Activated T-helper 2 cell treated with anti-CD3 and anti-CD28 coated beads, Interferon-gamma antibody, Interleukin-2, Interleukin-4, amounts not matched to agents 10 μg/mL and 5 μg/mL and 100 μg/mL, durations not matched to agents 14 hours and 24 hours and 36 hours (primary cell): ENCODE results near the gene DSE. TPM values are rescaled to one million over a fixed set of nuclear protein-coding genes. Genes with fewer than 3 reads are reported as not detected.

ENCODE experiments used
- DNase-seq: peaks from one replicate; pipeline ENCODE4 v3.0.0; 2021; ENCODE audit warnings: low spot score
- H3K27ac Mint-ChIP-seq: one replicate; pipeline ENCODE4 v1.8.0; 2021; ENCODE audit warnings: mixed read lengths
- H3K27me3 Mint-ChIP-seq: one replicate; pipeline ENCODE4 v1.8.0; 2021; ENCODE audit warnings: low read depth, mixed read lengths
- H3K36me3 Mint-ChIP-seq: one replicate; pipeline ENCODE4 v1.8.0; 2021; ENCODE audit warnings: low read depth, mixed read lengths
- H3K4me1 Mint-ChIP-seq: one replicate; pipeline ENCODE4 v1.8.0; 2021; ENCODE audit warnings: low read depth, mixed read lengths
- H3K4me3 Mint-ChIP-seq: one replicate; pipeline ENCODE4 v1.8.0; 2021; ENCODE audit warnings: low read depth, mild to moderate bottlenecking, moderate library complexity, mixed read lengths
- H3K9me3 Mint-ChIP-seq: one replicate; pipeline ENCODE4 v1.8.0; 2021; ENCODE audit warnings: mixed read lengths
- intact Hi-C: fragments of 100-400 bp; cut with micrococcal nuclease; formaldehyde crosslinking; loops from one replicate; pipeline ENCODE4 v1.15.1; 2023
- total RNA-seq: library from RNA; stranded (reverse); gene quantifications from 2 replicates; pipeline ENCODE4 v1.2.3, GENCODE V29; 2022

Gene DSE
- total RNA-seq, 1 donor from 2014 or later, result 3.4 TPM

DNA sequence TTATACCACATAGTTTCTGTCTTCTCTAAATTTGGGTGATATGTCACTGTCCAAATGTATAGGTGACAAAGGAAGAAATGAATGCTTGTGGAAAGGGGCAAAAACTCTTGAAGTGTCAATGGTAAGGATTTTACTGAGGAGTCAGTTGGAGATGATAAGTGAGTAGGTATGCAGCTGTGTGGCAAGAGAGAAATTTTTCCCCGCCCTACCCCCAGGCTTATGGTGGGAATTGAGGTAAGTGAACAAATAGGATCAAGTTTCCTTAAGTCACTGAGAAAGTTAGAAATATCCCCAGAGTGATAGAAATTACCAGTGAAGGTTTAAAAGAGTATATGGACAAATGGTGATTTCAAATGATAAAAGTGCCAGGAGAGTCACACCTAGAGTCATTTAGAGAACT, 11.8 kb downstream of the DSE start:
- Mint-ChIP-seq H3K4me3 (no peak overlapping the region), H3K4me1 (peaks cover 8% of the 10 kb centered on the region), H3K36me3 (no peaks in the 10 kb centered on the region), H3K9me3 (no peaks in the 10 kb centered on the region), H3K27me3 (peaks cover 44% of the 10 kb centered on the region), H3K27ac (no peak overlapping the region)
- DNase-seq, result no peak
- intact Hi-C loops, result no loop called here

DNA sequence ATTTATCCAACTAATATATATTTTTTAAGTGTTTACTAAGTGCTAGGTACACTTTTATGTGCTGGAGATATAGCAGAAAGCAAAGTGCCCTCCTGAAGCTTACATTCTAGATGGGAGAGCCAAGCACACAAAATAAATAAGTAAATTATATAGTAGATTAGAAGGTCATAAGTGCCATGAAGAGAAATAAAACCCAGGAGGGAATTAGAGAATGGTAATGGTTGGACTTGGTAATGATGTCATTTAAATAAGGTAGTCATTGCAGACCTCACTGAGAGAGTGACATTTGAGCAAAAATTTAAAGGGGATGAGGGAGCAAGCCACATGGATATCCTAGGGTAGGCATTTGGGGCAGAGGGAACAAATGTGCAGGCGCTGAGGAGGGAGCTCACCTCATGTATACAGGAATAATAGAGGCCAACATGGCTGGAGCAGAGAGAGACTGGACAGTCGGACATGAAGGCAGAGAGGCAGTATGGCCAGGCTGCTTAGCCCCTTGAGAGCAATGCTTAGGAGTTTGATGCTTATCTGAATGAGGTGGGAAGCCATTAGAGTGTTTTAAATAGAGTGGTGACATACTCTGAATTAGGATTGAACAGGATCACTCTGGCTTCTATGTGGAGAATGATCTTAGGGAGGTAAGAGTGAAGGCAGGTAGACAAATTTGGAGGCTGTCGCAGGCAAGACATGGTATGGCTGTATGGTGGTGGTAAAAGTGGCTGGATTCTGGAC, 14.1 kb downstream of the DSE start:
- H3K27me3 Mint-ChIP-seq, result peaks cover 36% of the 10 kb centered on the region
- no peaks in the 10 kb centered on the region for H3K9me3 Mint-ChIP-seq
- H3K4me1 Mint-ChIP-seq, result peaks cover 16% of the 10 kb centered on the region
- no peaks in the 10 kb centered on the region for H3K36me3 Mint-ChIP-seq
- H3K27ac Mint-ChIP-seq, result no peak overlapping the region
- intact Hi-C loops, result loop anchor here (5.0 kb wide), 1 partner anchor 62 kb away; no protein-coding TSS in a partner anchor
- no peak overlapping the region for H3K4me3 Mint-ChIP-seq
- no peak for DNase-seq

GRCh38 chr6:116385459-116385802, 14.7 kb downstream of the DSE start:
- H3K36me3 Mint-ChIP-seq, result no peaks in the 10 kb centered on the region
- no peak overlapping the region for H3K27ac Mint-ChIP-seq
- intact Hi-C loops, result loop anchor here (5.0 kb wide), 1 partner anchor 62 kb away; no protein-coding TSS in a partner anchor
- no peak overlapping the region for H3K4me3 Mint-ChIP-seq
- H3K9me3 Mint-ChIP-seq, result no peaks in the 10 kb centered on the region
- peaks cover 16% of the 10 kb centered on the region for H3K4me1 Mint-ChIP-seq
- H3K27me3 Mint-ChIP-seq, result peaks cover 31% of the 10 kb centered on the region
- no peak for DNase-seq

GRCh38 chr6:116385921-116386320, 15.2 kb downstream of the DSE start:
- Mint-ChIP-seq H3K27me3 (peaks cover 31% of the 10 kb centered on the region), H3K9me3 (no peaks in the 10 kb centered on the region), H3K36me3 (no peaks in the 10 kb centered on the region), H3K27ac (no peak overlapping the region), H3K4me3 (no peak overlapping the region), H3K4me1 (peaks cover 18% of the 10 kb centered on the region)
- DNase-seq, result no peak
- intact Hi-C loops, result loop anchor here (5.0 kb wide), 1 partner anchor 61 kb away; no protein-coding TSS in a partner anchor

- Mint-ChIP-seq H3K4me3 (no peak overlapping the region), H3K4me1 (peaks cover 21% of the 10 kb centered on the region), H3K27ac (no peak overlapping the region), H3K9me3 (no peaks in the 10 kb centered on the region), H3K27me3 (peaks cover 24% of the 10 kb centered on the region), H3K36me3 (no peaks in the 10 kb centered on the region)
- DNase-seq, result no peak
- intact Hi-C loops, result loop anchor here (5.0 kb wide), 1 partner anchor 61 kb away; no protein-coding TSS in a partner anchor
Measured at GRCh38 chr6:116386581-116387299, 16.0 kb downstream of the DSE start.

- Mint-ChIP-seq H3K9me3 (no peaks in the 10 kb centered on the region), H3K4me1 (peaks cover 25% of the 10 kb centered on the region), H3K36me3 (no peaks in the 10 kb centered on the region), H3K4me3 (no peak overlapping the region), H3K27ac (no peak overlapping the region), H3K27me3 (peaks cover 23% of the 10 kb centered on the region)
- intact Hi-C loops, result loop anchor here (5.0 kb wide), 1 partner anchor 60 kb away; no protein-coding TSS in a partner anchor
- DNase-seq, result no peak
Measured at GRCh38 chr6:116387374-116387773, 16.6 kb downstream of the DSE start.

DNA sequence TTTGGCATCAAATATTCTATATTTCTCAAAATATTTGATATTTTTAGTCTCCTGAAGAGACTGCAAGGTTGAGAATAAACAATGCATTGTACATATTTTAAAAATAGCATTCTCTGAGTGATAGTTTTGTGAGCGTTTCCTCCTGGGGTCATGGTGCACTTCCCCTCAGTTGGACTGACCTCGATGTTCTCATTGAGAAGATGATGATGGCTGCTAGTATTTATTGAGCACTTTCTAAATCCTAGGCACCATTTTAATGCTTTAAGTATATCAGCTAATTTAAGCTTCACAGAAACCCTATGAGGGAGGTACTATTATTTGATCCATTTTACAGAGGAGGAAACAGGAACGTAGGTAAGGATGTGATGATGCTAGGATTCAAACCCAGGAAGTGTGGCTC, 18.2 kb downstream of the DSE start:
- no peaks in the 10 kb centered on the region for H3K9me3 Mint-ChIP-seq
- H3K4me1 Mint-ChIP-seq, result peaks cover 37% of the 10 kb centered on the region
- peaks cover 13% of the 10 kb centered on the region for H3K27me3 Mint-ChIP-seq
- H3K36me3 Mint-ChIP-seq, result no peaks in the 10 kb centered on the region
- no peak overlapping the region for H3K4me3 Mint-ChIP-seq
- intact Hi-C loops, result loop anchor here (5.0 kb wide), 1 partner anchor 58 kb away; no protein-coding TSS in a partner anchor
- no peak for DNase-seq
- no peak overlapping the region for H3K27ac Mint-ChIP-seq

GRCh38 chr6:116389357-116389756, 18.6 kb downstream of the DSE start:
- H3K4me3 Mint-ChIP-seq, result no peak overlapping the region
- DNase-seq, result no peak
- H3K4me1 Mint-ChIP-seq, result peaks cover 37% of the 10 kb centered on the region
- intact Hi-C loops, result loop anchor here (5.0 kb wide), 1 partner anchor 58 kb away; no protein-coding TSS in a partner anchor
- peaks cover 10% of the 10 kb centered on the region for H3K27me3 Mint-ChIP-seq
- H3K27ac Mint-ChIP-seq, result no peak overlapping the region
- no peaks in the 10 kb centered on the region for H3K9me3 Mint-ChIP-seq
- no peaks in the 10 kb centered on the region for H3K36me3 Mint-ChIP-seq

- no peaks in the 10 kb centered on the region for H3K9me3 Mint-ChIP-seq
- peaks cover 37% of the 10 kb centered on the region for H3K4me1 Mint-ChIP-seq
- no peak overlapping the region for H3K27ac Mint-ChIP-seq
- H3K27me3 Mint-ChIP-seq, result peaks cover 5% of the 10 kb centered on the region
- H3K36me3 Mint-ChIP-seq, result no peaks in the 10 kb centered on the region
- intact Hi-C loops, result no loop called here
- H3K4me3 Mint-ChIP-seq, result no peak overlapping the region
- no peak for DNase-seq
Measured at GRCh38 chr6:116390581-116390980, 19.8 kb downstream of the DSE start.

DNA sequence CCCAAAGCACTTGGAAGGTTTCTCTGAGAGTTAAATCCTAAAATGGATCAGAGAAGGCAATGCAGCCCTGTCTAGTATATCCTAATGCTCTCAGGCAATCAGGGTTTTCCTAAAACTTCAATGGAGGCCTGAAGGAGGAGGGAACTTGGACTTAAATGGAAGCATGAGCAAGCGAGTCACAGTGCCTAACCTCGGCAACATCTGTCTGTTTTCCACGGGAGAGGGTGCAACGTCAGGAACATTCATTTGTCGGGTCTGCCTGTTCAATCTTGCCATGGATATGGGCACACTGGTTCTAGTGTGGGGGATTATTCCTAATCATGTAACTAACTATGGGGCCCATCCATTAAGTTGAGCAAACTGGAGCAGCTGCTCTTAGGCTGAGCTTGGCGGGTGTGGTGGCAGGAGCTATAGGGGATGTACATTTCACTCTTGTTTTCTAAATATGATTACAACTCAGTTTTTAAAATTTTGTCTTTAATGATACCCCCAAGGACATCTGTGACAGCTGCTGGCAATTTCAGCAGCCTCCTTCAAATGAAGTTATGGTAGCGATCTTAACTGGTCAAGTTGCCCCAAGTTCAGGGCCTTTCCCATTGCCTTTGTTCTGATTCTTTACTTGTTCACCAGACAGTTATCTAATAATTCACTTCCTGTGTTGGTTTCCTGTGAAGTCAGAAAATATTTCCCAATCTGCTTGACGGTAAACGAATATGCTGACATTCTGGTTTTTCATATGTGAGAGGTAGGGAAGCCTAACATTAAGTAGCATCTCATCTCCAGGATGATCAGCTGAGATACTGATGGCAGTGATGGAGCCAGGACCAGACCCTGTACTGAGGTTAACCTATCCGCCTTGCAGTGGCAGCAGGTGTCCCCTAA, 21.6 kb downstream of the DSE start:
- Mint-ChIP-seq H3K27me3 (peaks cover under 1% of the 10 kb centered on the region), H3K4me3 (no peak overlapping the region), H3K27ac (no peak overlapping the region), H3K9me3 (no peaks in the 10 kb centered on the region), H3K36me3 (no peaks in the 10 kb centered on the region), H3K4me1 (peaks cover 30% of the 10 kb centered on the region)
- DNase-seq, result no peak
- intact Hi-C loops, result no loop called here

GRCh38 chr6:116393430-116393829, 22.7 kb downstream of the DSE start:
- Mint-ChIP-seq H3K27ac (no peak overlapping the region), H3K9me3 (no peaks in the 10 kb centered on the region), H3K4me3 (no peak overlapping the region), H3K4me1 (peaks cover 26% of the 10 kb centered on the region), H3K36me3 (no peaks in the 10 kb centered on the region), H3K27me3 (no peaks in the 10 kb centered on the region)
- intact Hi-C loops, result no loop called here
- no peak for DNase-seq

- intact Hi-C loops, result no loop called here
- DNase-seq, result no peak
- H3K9me3 Mint-ChIP-seq, result no peaks in the 10 kb centered on the region
- peaks cover 20% of the 10 kb centered on the region for H3K4me1 Mint-ChIP-seq
- no peaks in the 10 kb centered on the region for H3K36me3 Mint-ChIP-seq
- H3K4me3 Mint-ChIP-seq, result no peak overlapping the region
- no peak overlapping the region for H3K27ac Mint-ChIP-seq
- peaks cover 4% of the 10 kb centered on the region for H3K27me3 Mint-ChIP-seq
Measured at GRCh38 chr6:116395647-116396046, 24.9 kb downstream of the DSE start.
